Measurements from ENCODE around the gene DPH7. TPM values are rescaled to one million over a fixed set of nuclear protein-coding genes. Genes with fewer than 3 reads are reported as not detected.

DPH7 gene
- total and polyA plus RNA-seq, 11 donors = 12.6 to 23.7 (median 16.7) TPM

DNA sequence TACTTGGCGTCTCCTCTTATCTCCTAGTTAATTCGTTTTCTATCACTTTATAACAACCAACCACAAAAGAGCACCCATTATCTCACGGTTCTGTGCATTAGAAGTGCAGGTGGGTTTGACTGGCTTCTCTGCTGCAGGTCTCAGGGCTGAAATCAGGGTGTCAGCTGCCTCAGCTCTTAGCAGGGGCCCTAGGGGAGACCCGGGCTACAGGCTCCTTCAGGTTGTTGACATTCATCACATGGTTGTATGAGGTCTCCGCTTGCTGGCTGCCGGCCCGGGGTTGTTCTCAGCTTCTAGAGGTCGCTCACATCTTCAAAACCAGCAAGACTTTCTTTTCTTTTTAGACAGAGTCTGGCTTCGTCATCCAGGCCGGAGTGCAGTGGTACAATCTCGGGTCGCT lies 14.5 kb upstream of the DPH7 start:
- intact Hi-C loops (cut with DNase I) = loop anchor here in 1 of 10 donors (1.0 kb wide), 1 partner anchor 11 kb away; no protein-coding TSS in a partner anchor
- ATAC-seq = no peak
- H3K36me3 ChIP-seq = peaks cover 0 to 2% (median 1%) of the 10 kb centered on the region in 9 donors
- H3K27ac ChIP-seq = no peak overlapping the region
- peaks cover 0 to 26% (median 13%) of the 10 kb centered on the region in 12 donors for H3K4me1 ChIP-seq
- H3K4me3 ChIP-seq = no peak overlapping the region
- H3K27me3 ChIP-seq = no peaks in the 10 kb centered on the region
- 66 to 80% (median 72%) methylated on average over 10 to 12 of the region's 12 CpGs for WGBS, 4 donors
- TF ChIP-seq, protein P1, sequence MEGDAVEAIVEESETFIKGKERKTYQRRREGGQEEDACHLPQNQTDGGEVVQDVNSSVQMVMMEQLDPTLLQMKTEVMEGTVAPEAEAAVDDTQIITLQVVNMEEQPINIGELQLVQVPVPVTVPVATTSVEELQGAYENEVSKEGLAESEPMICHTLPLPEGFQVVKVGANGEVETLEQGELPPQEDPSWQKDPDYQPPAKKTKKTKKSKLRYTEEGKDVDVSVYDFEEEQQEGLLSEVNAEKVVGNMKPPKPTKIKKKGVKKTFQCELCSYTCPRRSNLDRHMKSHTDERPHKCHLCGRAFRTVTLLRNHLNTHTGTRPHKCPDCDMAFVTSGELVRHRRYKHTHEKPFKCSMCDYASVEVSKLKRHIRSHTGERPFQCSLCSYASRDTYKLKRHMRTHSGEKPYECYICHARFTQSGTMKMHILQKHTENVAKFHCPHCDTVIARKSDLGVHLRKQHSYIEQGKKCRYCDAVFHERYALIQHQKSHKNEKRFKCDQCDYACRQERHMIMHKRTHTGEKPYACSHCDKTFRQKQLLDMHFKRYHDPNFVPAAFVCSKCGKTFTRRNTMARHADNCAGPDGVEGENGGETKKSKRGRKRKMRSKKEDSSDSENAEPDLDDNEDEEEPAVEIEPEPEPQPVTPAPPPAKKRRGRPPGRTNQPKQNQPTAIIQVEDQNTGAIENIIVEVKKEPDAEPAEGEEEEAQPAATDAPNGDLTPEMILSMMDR (IDR thresholded peaks at IDR 0.05) = no peak
- no peak for TF ChIP-seq POLR2A (IDR thresholded peaks at IDR 0.05)
- H3K9me3 ChIP-seq = no peaks in the 10 kb centered on the region
- peak in 1 of 5 donors; percentile 14 for DNase-seq

DNA sequence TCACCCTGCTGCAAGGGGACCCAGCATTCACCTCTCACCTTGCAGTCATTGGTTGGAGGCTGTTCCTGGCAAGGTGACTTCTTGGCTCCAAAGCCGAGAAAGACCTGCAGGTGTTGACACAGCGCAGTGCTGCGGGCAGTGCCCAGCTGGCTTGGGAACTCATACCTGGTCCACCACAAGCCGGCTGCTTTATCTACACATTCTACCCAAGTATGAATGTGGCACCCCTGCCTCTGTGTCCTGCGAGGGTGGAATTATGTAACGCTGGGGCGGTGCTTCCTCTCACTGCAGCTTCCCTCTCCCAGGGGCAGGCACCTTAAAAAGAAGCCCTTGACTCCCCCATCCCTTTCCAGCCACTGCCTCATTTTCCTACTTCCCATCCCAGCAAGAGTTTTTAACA lies 14.0 kb upstream of the DPH7 start:
- intact Hi-C loops (cut with DNase I) = loop anchor here in 2 of 10 donors (1.0 kb wide), 2 partner anchors 11 to 12 kb away; no protein-coding TSS in a partner anchor

DNA sequence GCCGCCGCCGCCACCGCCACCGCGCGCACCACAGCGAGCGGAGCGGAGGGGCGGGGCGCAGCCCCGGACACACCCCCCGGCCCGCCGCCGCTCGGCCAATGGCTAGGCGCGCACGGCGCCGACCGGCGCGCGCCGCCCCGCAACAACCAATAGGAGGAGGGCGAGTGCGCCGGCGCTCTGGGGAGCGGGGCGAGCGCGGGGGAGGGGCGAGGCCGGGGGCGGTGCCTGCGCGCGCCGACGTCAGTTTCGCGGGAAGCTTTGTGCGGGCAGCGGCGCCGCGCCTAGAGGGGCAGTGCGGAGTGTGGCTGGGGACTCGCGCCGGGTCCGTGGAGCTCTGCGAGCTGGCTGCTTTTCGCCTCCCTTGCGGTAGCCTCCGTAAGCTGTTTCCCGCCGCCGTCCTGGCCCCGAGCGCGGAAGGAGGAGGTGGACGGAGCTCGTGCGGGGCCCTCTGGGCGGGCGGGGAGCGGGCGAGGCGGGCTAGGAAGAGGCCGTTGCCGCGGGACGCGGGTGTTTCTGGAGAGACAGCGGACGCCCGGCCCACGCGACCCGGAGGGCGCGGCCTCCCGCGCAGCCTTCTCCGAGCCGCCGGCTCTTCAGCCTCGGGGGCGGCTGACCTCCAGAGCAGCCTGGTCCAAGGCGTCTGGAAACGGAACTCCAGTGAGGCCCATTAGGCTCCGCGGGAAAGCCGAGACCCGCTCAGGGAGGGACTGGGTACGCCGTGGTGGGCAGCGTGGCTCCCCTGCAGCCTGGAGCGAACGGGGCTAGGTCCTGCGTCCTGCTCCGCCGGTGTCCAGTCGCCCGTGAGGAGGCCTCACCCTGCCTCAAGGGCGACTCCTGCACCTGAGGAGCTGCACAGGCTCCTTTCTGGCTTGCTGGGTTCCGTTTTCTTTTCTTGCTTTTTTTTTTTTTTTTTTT lies 12.0 kb upstream of the DPH7 start, which contains the start of gene ZMYND19:
ZMYND19 (minus strand) TSS at position 44 of the 915 bp plus-strand sequence. CDS start 249 bp downstream, outside the sequence.
- DNase-seq (peak; percentile 90 to 95 (median 92)), ATAC-seq (peak; percentile 97 to 99 (median 99))
- H3K4me1 ChIP-seq = peaks cover 0 to 26% (median 13%) of the 10 kb centered on the region in 12 donors
- peaks cover 0 to 27% (median 22%) of the 10 kb centered on the region in 9 donors for H3K36me3 ChIP-seq
- TF ChIP-seq POLR2A (IDR thresholded peaks at IDR 0.05) = peak in 1 of 2 donors; percentile 17
- TF ChIP-seq, protein P1 (IDR thresholded peaks at IDR 0.05) = peak in 2 of 12 donors; percentile 7 to 21
- intact Hi-C loops (cut with DNase I) = no loop called here
- no peaks in the 10 kb centered on the region for H3K9me3 ChIP-seq
- 1 to 2% (median 1%) methylated on average over 39 to 113 of the region's 113 CpGs for WGBS, 4 donors
- peak within 1 kb of the TSS in 9 of 12 donors; percentile 8 to 78 (median 40) for H3K27ac ChIP-seq
- H3K4me3 ChIP-seq = peak within 1 kb of the TSS; percentile 61 to 91 (median 77)
- H3K27me3 ChIP-seq = no peaks in the 10 kb centered on the region

More for the DNA sequence above, 14.0 kb upstream of the DPH7 start:
- no peak overlapping the region for H3K4me3 ChIP-seq
- H3K27ac ChIP-seq = no peak overlapping the region
- 65 to 85% (median 74%) methylated on average over 7 of the region's 7 CpGs for WGBS, 4 donors
- H3K27me3 ChIP-seq = no peaks in the 10 kb centered on the region
- H3K4me1 ChIP-seq = peaks cover 0 to 26% (median 13%) of the 10 kb centered on the region in 12 donors
- DNase-seq = peak in 1 of 5 donors; percentile 14
- H3K9me3 ChIP-seq = no peaks in the 10 kb centered on the region
- no peak for ATAC-seq
- no peak for TF ChIP-seq POLR2A (IDR thresholded peaks at IDR 0.05)
- TF ChIP-seq, protein P1 (IDR thresholded peaks at IDR 0.05) = no peak
- H3K36me3 ChIP-seq = peaks cover 0 to 6% (median 4%) of the 10 kb centered on the region in 9 donors

DNA sequence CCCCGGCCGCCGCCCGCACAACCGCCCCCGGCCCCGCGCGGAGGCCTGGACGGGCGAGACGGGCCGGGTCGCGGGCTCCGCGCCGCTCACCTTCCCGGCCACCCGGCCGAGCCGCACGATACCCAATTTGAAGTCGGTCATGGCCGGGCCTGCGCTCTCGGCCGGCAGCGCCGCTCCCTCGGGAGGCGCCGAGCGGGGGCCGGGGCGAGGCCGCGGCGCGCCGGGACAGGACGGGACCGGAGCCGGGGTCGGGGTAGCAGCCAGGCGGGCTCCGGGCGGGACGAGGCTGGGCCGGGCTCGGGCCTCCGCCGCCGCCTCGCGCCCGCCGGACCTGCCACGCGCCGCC lies 11.4 kb upstream of the DPH7 start:
- H3K27me3 ChIP-seq = no peaks in the 10 kb centered on the region
- peak overlapping the region in 2 of 12 donors; percentile 13 to 39 for H3K27ac ChIP-seq
- ATAC-seq (no peak), DNase-seq (no peak)
- H3K4me3 ChIP-seq = peak overlapping the region; percentile 59 to 86 (median 70)
- peaks cover 0 to 29% (median 24%) of the 10 kb centered on the region in 9 donors for H3K36me3 ChIP-seq
- H3K9me3 ChIP-seq = no peaks in the 10 kb centered on the region
- TF ChIP-seq, protein P1 (IDR thresholded peaks at IDR 0.05) = no peak
- no peak for TF ChIP-seq POLR2A (IDR thresholded peaks at IDR 0.05)
- intact Hi-C loops (cut with DNase I) = no loop called here
- 0 to 1% (median 1%) methylated on average over 14 to 61 of the region's 61 CpGs; no CpG with 5 or more reads in 1 of the 4 donors for WGBS, 4 donors
- peaks cover 0 to 26% (median 13%) of the 10 kb centered on the region in 12 donors for H3K4me1 ChIP-seq
